Dedifferentiated amniotic fluid mesenchymal stem cell (primary cell): ENCODE measurements around the gene MT4.

Experiments
- DNase-seq: peaks from one replicate; pipeline ENCODE4 v3.0.0-alpha.2; 2016; ENCODE audit errors: extremely low spot score

MT4 gene

DNA sequence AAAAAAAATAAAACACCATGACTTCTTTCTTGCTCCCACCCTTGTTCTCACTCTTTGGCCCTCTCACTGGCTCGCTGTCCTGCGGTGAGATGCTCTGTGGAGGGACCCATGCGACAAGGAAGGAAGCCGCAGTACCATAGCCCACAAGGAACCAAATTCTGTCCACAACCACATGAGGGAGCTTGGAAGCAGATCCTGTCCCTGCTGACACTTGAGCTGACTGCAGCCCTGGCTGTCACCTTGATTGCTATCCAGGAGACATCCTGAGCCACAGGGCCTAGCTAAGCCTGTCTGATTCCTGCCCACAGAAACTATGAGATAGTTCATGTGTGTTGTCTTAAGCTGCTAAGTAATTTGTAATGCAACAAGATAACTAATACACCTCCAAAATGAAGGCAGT lies 38.7 kb downstream of the MT4 start:
- DNase-seq, result no peak

DNA sequence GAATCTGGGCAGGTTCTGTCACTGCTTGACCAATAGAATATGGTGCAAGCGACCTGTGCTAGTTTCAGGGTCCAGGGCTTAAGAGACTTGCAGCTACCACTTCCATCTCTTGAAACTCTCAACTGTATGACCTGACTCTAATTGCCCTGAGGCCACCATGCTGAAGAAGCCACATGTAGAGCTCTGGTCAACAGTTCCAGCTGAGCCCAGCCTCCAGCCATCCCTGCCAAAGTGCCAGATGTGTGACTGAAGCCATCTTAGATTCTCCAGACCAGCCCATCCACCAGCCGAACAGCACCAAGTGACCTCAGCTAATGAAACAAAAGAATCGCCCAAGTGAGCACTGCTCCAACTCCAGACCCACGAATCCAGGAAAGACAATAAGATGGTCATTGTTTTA lies 40.1 kb downstream of the MT4 start:
- DNase-seq, result no peak

DNA sequence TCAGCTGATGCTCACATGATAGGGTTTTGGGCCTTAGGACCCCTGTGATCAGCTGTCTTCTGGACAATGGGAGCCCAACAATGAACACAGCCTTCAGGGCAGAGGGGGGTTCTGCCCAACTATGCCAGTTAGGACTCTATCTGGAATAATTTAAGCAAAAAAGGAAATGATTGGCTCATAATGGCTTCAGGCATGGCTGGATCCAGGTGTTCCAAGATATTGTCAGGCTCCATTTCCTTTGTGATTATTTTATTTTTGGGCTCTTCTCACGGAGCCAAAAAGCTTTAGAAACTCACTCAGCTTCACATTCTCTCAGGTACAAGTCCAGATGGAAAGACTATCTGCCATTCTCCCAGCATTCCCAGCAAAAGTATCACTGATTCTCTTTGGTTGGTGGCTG lies 40.6 kb downstream of the MT4 start:
- no peak for DNase-seq

DNA sequence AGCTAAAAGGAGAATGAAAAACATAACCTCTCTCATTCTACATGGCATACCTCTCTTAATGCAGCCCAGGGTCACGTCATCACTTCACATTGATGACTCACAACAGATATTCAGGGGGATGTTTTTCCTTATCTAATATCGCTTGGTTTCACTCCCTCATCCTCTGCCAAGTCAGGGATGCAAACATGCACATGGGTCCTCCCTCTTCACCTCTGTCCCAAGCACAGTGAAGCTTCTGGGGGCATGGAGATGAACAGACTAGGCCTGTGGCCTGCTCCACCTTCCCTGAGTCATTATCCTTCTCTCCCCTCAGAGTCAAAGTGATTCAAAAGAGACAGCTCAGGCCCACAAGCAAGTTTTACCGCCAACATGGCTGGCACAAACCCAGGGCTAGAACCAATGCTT lies 41.2 kb downstream of the MT4 start:
- DNase-seq, result no peak

DNA sequence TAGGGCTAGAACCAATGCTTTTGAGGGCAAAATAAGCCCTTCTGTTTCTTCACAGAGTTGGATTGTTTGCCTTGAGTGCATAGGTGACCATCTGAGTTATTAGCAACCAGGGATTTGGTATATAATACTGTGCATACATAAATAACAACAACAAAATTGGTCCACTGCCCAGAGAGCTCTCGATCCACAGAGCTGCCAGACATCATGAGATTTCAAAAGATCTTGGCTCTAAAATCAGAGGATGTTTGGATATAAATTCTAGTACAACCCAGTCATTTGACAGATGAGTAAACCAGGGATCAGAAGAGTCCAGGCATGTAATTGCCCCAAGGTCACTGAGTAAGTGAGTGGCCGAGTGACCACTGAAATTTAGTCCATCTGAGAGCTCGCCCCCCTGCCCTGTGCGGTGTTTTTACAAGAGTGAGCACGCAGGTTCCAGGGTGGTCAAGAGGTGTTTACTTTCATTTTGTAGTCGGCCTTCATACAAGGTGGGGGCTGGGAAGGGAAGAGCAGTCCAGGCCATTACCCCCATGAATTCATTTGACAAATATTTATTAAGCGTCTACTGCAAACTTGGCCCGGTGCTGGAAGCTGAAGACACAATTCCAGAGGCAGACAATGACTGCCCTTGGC lies 41.7 kb downstream of the MT4 start:
- DNase-seq, result peak; percentile 73

DNA sequence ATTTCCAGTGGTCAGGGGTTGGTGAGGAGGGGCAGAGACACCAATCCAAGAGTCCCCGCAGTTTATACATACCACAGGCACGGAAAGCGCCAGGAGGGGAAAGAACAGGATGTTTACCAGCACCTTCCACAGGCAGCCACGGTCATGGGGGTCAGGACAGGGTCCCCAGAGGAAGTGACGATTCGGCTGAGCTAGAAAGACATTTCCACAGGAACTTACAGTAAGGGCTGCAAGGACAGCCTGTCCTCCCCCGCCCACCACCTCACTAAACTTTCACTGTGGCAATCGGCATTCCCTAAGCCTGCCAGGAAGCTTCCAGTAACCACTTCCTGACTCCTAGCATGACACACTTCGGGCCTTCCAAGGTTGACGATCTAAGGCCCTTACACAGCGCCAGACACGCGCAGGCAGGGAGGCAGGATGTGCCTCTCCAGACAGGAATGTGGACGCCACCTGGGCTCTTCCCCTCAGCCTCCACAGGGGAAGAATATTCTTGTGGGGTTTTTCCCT lies 42.3 kb downstream of the MT4 start:
- peak; percentile 81 for DNase-seq

DNA sequence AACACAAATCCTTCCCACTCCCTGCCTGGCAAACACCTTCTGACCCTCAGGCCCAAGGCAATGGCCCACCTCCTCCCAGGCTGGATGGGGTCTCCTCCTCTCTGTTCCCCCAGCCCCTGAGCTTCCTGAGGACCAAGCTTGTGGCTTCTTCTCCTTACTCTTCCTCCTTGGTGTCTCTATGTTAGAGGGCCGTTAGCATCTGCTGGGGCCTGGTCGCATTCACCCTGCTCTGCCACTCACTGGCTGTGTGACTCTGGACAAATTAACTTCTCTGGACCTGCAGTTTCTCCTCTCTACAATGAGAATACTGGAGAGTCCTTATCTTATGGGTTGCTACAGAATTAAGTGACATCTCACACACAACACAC lies 42.8 kb downstream of the MT4 start:
- no peak for DNase-seq

DNA sequence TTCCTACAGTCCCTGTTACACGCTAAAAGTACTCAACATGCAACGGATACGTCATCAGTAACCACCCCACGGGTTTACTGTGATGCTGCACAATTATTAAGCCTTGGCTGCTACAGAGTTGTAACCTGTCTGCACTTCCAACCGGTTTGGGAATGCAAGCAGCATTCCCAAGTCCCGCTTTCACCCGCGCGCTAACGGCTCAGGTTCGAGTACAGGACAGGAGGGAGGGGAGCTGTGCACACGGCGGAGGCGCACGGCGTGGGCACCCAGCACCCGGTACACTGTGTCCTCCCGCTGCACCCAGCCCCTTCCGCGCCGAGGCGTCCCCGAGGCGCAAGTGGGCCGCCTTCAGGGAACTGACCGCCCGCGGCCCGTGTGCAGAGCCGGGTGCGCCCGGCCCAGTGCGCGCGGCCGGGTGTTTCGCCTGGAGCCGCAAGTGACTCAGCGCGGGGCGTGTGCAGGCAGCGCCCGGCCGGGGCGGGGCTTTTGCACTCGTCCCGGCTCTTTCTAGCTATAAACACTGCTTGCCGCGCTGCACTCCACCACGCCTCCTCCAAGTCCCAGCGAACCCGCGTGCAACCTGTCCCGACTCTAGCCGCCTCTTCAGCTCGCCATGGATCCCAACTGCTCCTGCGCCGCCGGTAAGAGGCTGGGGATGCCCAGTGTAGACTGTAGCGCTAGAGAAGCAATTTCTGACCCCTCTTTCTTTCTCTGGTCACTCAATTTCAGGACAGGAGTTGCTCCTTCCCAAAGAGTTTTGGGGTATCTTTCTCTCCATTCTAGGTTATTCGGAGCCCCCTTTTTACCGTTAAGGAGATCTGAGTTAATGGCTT lies 43.4 kb downstream of the MT4 start, which contains the start of gene MT2A:
Gene MT2A (plus strand): TSS at position 542 of the 833 bp plus-strand sequence. CDS start 72 bp downstream, at position 614.
- peak; percentile 95 for DNase-seq

DNA sequence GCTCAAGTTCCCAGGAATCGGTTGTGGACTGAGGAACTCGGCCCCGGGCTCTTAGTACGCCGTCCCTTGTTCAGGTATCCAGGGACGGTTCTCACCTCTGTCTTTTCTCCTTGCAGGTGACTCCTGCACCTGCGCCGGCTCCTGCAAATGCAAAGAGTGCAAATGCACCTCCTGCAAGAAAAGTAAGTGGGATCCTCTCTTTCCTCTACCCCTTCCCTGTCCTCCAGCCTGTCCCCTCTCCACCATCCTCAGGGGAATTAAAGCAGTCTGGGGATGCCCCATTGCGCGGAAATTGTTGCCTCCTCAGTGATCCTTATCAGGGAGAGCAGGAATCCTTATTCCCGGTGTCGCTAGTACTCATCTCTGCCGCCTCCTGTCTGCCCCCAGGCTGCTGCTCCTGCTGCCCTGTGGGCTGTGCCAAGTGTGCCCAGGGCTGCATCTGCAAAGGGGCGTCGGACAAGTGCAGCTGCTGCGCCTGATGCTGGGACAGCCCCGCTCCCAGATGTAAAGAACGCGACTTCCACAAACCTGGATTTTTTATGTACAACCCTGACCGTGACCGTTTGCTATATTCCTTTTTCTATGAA lies 44.1 kb downstream of the MT4 start:
- DNase-seq, result no peak

DNA sequence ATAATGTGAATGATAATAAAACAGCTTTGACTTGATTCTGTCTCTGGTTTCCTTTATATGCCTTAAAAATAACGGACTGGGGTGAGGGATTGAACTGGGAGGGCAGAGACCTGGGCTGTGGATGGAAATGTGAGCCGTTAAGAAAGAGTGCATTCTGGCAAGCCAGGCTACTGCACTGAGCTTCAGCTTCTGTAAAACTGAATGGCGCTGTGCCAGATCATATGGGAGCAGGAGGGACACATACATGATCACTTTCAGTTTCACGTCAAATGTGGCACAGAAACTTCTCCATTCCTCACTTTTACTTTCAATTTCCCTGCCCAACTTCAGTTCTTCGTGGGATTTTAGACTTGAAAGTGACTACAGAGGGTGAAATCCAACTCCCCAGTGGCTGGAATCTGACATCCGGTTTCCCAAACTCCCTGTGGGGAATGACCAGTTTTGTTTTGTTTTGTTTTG lies 44.6 kb downstream of the MT4 start:
- DNase-seq, result peak; percentile 89

DNA sequence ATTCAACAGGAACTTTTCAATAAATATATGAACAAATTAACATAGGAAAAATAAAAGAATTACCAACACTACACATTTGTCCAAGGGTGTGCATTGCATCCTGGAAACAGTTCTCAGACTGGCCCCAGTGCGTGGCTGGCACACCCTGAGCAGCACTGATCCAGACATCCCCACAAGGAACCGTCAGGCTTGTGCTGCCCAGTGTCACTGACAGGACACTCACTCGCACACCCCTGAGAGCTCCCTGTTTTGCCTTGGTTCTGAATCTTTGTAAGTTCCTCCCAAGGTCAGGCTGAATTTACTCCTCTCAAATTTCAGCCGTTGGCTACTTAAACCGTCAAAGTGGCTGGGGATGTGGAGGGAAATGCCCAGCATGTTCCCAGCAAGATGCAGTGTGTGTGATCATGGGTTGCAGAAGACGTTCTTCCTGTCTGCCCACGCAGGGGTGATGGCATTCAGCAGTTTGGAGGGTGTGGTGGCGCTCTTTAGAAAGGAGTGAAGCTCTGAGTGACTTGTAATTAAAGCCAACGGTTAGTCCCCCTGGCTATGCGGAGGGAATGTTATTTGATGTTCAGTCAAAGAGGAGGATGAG lies 45.2 kb downstream of the MT4 start:
- peak; percentile 74 for DNase-seq

DNA sequence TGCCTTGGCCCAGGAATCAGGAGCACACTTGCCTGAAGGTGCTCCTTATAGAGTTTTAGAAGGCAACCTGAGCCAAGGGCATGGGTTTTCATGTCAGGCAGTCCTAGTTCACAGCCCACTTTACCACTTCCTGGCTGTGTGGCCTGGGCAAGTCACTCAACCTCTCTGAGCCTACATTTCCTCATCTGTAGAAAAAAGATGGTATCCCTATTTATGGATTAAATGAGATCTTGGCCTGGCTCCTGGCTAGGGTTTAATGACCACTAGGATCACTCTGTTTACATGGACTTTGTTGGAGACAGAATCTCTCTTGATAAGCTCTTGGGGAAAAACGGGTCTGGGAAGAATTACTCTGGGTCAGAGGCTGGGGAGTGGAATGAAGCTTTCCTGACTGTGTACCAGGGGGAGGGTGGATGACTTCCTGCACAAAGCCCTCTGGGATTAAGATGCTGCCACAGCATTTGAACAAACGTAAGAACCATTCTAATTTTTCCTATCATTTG lies 45.8 kb downstream of the MT4 start:
- no peak for DNase-seq

DNA sequence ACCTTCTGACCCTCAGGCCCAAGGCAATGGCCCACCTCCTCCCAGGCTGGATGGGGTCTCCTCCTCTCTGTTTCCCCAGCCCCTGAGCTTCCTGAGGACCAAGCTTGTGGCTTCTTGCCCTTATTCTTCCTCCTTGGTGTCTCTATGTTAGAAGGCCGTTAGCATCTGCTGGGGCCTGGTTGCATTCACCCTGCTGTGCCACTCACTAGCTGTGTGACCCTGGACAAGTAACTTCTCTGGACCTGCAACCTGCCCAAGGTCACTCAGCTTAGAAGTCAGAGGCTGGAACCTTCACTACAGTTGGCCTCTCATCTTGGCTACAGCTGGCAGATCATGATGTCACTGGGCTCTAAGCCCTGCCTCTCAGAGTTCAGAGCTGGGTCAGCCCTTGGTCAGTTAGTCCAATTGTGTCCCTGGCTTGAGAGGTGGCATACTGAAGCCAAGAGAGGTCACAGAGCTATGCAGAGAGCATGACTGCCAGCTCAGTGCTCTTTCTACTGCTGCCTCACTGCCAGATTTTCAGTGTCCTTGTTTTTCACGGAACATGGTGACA lies 46.5 kb downstream of the MT4 start:
- no peak for DNase-seq

DNA sequence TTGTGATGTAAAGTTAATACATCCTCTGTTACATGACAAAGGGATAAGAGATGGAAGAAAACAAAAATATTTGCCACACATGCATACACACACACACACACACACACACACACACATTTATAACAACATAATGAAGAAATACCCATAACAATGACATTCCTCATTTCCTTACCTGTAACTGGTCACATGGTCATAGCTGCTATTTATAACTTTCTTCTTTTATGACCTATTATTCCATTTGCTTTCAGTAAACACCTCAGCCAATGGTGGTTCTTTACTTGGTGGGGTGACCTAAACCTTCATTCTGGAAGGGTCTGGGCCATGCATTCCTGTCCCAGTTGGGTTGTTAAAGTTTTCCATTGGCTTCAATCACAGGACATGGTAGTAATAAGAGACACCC lies 48.8 kb downstream of the MT4 start:
- DNase-seq, result no peak

DNA sequence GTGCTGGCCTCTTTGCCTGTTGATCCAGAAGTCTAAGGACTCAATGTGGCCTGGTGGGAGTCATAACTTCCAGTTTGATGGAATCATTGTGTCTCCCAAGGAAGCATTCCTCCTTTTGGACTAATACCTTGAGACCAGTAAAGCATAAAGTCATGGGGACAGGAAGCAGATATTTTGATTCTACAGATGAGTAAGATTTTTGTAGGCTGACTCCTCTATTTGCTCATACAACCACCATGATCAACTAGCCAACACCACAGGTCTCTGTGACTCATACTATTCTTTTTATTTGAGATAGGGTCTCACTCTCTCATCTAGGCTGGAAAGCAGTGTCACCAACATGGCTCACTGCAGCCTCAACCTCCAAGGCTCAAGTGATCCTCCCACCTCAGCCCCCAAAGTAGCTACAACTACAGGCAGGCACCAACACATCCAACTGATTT lies 49.7 kb downstream of the MT4 start:
- no peak for DNase-seq

DNA sequence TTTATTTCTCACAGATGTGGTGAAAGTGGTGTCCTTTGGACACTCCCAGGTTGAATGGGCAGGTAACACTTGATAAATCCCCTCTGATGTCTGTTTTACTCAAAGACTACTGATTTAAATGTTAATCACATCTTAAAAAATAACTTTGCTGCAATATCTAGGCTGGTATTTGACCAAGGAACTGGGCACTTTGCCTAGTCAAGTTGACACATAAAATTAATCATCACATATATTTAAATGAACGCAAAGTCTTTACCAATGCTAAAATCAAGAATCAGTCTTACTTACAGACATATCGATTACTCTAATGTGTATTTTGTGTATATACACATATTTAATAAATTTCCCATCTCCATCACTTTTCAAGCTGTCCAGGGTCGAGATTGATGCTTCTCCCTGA lies 50.5 kb downstream of the MT4 start:
- no peak for DNase-seq

DNA sequence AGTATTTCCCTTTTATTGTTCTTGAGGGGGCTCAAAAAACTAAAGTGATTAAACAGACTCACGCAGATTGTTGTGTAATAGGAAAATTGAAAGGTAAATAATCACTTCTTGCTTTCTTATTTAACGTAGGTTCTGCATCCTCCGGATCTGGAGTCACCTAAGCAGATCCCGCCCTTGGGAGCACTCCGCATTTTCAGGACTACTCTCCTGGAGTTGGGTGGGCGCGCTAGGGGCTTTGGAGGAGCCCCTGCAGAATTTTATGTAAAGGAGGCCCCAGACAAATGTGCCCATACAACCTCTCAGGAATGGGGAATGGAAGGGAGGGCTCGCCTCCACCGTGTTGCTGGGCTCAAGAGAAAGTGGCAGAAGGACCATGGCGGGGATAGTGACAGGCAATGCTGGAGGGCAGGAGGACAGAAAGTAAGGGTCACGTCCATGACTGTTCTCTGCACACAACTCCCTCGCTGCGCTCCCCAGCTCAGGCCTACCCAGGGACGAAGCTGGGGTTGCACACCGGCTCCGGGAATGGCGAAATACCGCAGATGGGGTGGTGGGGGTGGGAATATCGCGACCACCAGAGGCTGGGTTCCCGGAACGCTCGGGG lies 51.8 kb downstream of the MT4 start:
- DNase-seq, result no peak

DNA sequence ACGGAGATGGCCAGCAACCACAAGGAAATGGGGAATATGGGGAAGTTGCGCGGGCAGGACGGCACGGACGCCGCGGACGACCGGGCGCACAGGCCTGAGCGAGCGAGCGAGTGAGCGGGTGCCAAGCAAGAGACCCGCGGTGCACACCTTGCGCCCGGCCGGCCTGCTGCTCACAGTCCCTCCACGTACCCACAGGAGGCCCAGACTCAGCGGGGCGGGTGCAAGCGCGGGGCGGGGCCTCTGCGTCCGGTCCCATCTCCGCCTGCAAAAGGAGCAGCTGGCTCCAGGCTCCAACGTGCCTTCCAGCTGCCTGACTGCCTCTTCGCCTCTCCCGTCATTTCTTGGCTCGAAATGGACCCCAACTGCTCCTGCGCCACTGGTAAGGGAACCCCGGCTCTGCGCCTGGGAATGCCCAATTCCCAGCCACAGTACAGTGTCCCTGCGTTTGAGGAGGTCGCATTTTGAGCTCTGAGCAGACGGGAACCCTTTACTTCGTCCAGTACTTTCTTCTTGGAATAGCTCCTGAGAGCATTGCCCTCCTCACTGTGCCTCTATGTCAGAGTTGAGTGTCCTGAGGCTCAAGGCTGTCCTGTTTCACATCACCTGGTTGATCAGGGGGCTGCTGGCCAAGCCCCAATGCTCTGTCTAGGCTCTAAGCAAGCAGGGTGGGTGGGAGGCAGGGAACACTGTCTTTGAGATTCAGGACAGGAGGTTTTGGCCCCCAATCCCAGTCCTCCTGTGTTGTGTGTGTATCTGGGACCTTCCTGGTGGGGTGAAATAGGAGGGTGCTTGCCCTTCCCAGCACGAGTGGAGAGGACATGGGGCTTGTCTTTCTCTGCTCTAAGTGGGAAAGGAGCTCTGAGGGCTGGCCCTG lies 52.6 kb downstream of the MT4 start:
- no peak for DNase-seq

DNA sequence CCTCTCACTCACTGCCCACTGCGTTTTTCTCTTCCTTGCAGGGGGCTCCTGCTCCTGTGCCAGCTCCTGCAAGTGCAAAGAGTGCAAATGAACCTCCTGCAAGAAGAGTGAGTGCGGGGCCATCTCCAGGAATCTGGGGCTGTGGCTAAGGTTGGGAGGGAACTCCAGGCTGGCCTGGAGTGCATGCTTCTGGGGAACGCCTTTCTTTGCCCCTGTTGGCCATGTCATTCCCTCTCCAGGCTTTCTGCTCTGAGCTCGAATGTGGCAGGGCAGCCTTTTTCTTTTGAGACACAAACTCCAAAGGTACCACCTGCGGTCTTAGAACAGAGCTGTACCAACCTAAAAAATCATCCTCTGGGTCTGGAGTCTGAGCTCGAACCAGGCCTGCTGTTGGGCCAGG lies 53.3 kb downstream of the MT4 start:
- no peak for DNase-seq
